Measurements from ENCODE around the gene PFKFB2. TPM values are rescaled to one million over a fixed set of nuclear protein-coding genes. Genes with fewer than 3 reads are reported as not detected.

PFKFB2 gene
- total and polyA plus RNA-seq, 4 donors, result 1.5 to 5.9 (median 3.0) TPM

DNA sequence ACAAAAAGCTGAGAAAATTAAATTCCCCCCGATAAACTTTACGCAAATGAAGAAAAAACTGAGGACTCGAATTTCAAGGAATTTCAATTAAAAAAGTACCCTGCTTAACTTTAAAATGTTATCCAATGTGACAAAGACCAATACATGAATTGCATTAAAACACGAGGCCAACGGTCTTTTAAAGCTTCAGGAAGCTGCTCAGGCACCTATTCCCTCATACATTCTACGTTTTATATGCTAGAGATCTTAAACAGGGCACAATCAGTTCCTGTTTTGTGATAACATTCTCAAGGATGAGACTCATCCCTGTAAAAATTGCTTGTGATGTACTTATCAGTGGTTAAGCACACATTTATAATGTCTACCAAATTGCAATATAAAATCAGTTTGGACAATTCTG, 5.0 kb upstream of the PFKFB2 start (continued):
- TF ChIP-seq FOXA1 (IDR thresholded peaks at IDR 0.05), result no peak

DNA sequence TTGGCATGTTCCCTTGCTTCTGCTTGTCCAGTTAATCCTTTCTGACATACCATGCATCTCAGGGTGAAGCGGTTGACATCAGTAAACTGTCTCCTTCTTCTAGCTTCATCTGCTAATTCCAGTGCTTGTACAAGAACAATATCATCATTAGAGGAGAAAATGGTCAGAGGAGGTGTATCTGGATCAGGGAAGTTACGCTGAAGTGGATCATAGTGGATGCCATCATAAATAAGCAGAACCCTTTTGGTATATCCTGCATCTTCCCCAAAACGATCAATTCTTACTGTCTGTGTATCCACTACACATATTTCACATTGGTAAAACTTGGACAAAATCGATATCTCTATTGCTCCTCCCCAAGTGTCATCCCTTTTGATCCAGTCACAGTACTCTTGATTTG, 4.0 kb upstream of the PFKFB2 start:
- Histone ChIP-seq H3K27me3 (ENCODE audit: control insufficient read depth in 4 of 4, insufficient read depth in 4 of 4, low read length in 3 of 4) (no peaks in the 10 kb centered on the region), H3K4me3 (ENCODE audit: low read depth in 1 of 3, low read length in 3 of 3) (no peak overlapping the region), H3K27ac (ENCODE audit: low read depth in 1 of 2, low read length in 2 of 2) (no peak overlapping the region), H3K4me1 (ENCODE audit: control insufficient read depth in 4 of 4, insufficient read depth in 4 of 4, low read length in 3 of 4) (peaks cover 1 to 39% (median 12%) of the 10 kb centered on the region in 4 donors), H3K36me3 (ENCODE audit: control insufficient read depth in 4 of 4, insufficient read depth in 3 of 4, low read depth in 1 of 4, low read length in 3 of 4) (peaks cover 0 to 19% (median 3%) of the 10 kb centered on the region in 4 donors), H3K9me3 (ENCODE audit: control insufficient read depth in 4 of 4, low read length in 3 of 4) (no peaks in the 10 kb centered on the region), H3K9ac (ENCODE audit: low read depth in 1 of 2, low read length in 2 of 2) (peak overlapping the region; percentile 8 to 95)
- peak; percentile 30 for DNase-seq (ENCODE audit: low spot score)
- TF ChIP-seq SP1 (IDR thresholded peaks at IDR 0.05) (no peak), YY1 (IDR thresholded peaks at IDR 0.05) (no peak), FOXA1 (IDR thresholded peaks at IDR 0.05) (no peak), JUND (IDR thresholded peaks at IDR 0.05) (no peak), TAF1 (conservative IDR thresholded peaks at IDR 0.05) (no peak), ZBTB33 (IDR thresholded peaks at IDR 0.05) (no peak), FOXA2 (IDR thresholded peaks at IDR 0.05) (no peak), HNF4G (IDR thresholded peaks at IDR 0.05) (no peak), ATF3 (IDR thresholded peaks at IDR 0.05) (no peak), HNF4A (conservative IDR thresholded peaks at IDR 0.05) (no peak), NR2F2 (IDR thresholded peaks at IDR 0.05) (no peak), GABPA (IDR thresholded peaks at IDR 0.05 in 1 of 2, conservative IDR thresholded peaks at IDR 0.05 in 1 of 2) (no peak), MAX (IDR thresholded peaks at IDR 0.05) (no peak), RAD21 (IDR thresholded peaks at IDR 0.05) (no peak), RXRA (IDR thresholded peaks at IDR 0.05) (no peak), EGR1 (IDR thresholded peaks at IDR 0.05; ENCODE audit: low read depth in 2 of 2) (no peak)
- TF ChIP-seq, protein P1, sequence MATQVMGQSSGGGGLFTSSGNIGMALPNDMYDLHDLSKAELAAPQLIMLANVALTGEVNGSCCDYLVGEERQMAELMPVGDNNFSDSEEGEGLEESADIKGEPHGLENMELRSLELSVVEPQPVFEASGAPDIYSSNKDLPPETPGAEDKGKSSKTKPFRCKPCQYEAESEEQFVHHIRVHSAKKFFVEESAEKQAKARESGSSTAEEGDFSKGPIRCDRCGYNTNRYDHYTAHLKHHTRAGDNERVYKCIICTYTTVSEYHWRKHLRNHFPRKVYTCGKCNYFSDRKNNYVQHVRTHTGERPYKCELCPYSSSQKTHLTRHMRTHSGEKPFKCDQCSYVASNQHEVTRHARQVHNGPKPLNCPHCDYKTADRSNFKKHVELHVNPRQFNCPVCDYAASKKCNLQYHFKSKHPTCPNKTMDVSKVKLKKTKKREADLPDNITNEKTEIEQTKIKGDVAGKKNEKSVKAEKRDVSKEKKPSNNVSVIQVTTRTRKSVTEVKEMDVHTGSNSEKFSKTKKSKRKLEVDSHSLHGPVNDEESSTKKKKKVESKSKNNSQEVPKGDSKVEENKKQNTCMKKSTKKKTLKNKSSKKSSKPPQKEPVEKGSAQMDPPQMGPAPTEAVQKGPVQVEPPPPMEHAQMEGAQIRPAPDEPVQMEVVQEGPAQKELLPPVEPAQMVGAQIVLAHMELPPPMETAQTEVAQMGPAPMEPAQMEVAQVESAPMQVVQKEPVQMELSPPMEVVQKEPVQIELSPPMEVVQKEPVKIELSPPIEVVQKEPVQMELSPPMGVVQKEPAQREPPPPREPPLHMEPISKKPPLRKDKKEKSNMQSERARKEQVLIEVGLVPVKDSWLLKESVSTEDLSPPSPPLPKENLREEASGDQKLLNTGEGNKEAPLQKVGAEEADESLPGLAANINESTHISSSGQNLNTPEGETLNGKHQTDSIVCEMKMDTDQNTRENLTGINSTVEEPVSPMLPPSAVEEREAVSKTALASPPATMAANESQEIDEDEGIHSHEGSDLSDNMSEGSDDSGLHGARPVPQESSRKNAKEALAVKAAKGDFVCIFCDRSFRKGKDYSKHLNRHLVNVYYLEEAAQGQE (IDR thresholded peaks at IDR 0.05), result no peak
- TF ChIP-seq, protein P2, sequence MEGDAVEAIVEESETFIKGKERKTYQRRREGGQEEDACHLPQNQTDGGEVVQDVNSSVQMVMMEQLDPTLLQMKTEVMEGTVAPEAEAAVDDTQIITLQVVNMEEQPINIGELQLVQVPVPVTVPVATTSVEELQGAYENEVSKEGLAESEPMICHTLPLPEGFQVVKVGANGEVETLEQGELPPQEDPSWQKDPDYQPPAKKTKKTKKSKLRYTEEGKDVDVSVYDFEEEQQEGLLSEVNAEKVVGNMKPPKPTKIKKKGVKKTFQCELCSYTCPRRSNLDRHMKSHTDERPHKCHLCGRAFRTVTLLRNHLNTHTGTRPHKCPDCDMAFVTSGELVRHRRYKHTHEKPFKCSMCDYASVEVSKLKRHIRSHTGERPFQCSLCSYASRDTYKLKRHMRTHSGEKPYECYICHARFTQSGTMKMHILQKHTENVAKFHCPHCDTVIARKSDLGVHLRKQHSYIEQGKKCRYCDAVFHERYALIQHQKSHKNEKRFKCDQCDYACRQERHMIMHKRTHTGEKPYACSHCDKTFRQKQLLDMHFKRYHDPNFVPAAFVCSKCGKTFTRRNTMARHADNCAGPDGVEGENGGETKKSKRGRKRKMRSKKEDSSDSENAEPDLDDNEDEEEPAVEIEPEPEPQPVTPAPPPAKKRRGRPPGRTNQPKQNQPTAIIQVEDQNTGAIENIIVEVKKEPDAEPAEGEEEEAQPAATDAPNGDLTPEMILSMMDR (IDR thresholded peaks at IDR 0.05; ENCODE audit: low read depth, low read length, missing input control), result no peak
- 83% methylated on average over 4 of the region's 4 CpGs for WGBS
